H1 (cell line): ENCODE data around the gene CRAT. TPM values are rescaled to one million over a fixed set of nuclear protein-coding genes. Genes with fewer than 3 reads are reported as not detected.
A peak's percentile ranks its signal among the peaks of the same experiment; 100 is the strongest.

Experiments used
- CTCF ChIA-PET: fragments of 300-600 bp; sonication (Branson Sonifier 250); formaldehyde crosslinking; loops from one replicate; lab custom pipeline; 2021; ENCODE audit not compliant: partially characterized antibody; lab: Charles Lee
- POLR2A ChIA-PET: fragments of 300-600 bp; sonication (Branson Sonifier 250); formaldehyde crosslinking; loops from one replicate; lab custom pipeline; 2021; ENCODE audit warnings: inconsistent platforms; ENCODE audit not compliant: partially characterized antibody; lab: Charles Lee
- DNase-seq, 2 experiments: peaks; one replicate each; pipeline versions ENCODE4 v3.0.0 to v3.0.0-alpha.2; 2010 to 2022; ENCODE audit warnings: low spot score in 2 of 2, low read depth in 1 of 2, mixed read lengths in 1 of 2
- FAIRE-seq: peaks from 2 replicates; lab custom pipeline; 2011; peaks lifted over from hg19 to GRCh38; lab: Jason Lieb, UNC
- H2AFZ ChIP-seq: 2 replicates; pipeline ENCODE4 v1.8.1; 2012; ENCODE audit warnings: low read length, inconsistent platforms
- H2AK5ac ChIP-seq: 2 replicates; pipeline ENCODE4 v1.6.1; 2013; ENCODE audit warnings: low read depth, low read length
- H2BK120ac ChIP-seq: replicated peaks from 2 replicates; pipeline ENCODE3; 2013; ENCODE audit warnings: low read depth, low read length, inconsistent platforms
- H2BK12ac ChIP-seq: 2 replicates; pipeline ENCODE4 v1.6.1; 2013; ENCODE audit warnings: low read depth, low read length
- H2BK15ac ChIP-seq: 2 replicates; pipeline ENCODE4 v1.6.1; 2013; ENCODE audit warnings: low read length
- H2BK20ac ChIP-seq: 2 replicates; pipeline ENCODE4 v1.6.1; 2013; ENCODE audit warnings: low read length
- H2BK5ac ChIP-seq: 2 replicates; pipeline ENCODE4 v1.6.1; 2013; ENCODE audit warnings: low read depth, low read length
- H3K14ac ChIP-seq: 2 replicates; pipeline ENCODE4 v1.6.1; 2013; ENCODE audit warnings: inconsistent platforms; ENCODE audit not compliant: insufficient read length
- H3K18ac ChIP-seq: 2 replicates; pipeline ENCODE4 v1.6.1; 2013; ENCODE audit warnings: low read length; ENCODE audit errors: extremely low read depth
- H3K23ac ChIP-seq: 2 replicates; pipeline ENCODE4 v1.6.1; 2013; ENCODE audit warnings: inconsistent platforms; ENCODE audit not compliant: insufficient read length
- H3K23me2 ChIP-seq: 2 replicates; pipeline ENCODE4 v1.6.1; 2013; ENCODE audit warnings: low read depth, low read length
- H3K27ac ChIP-seq: 2 replicates; pipeline ENCODE4 v1.6.1; 2011; ENCODE audit warnings: low read depth, low read length, inconsistent platforms
- H3K27me3 ChIP-seq, 4 experiments: replicated peaks in 1 of 4; 1 replicate in 1 of 4; 2 replicates in 3 of 4; pipeline versions ENCODE4 v1.6.1 to v1.8.1; 2011 to 2013; ENCODE audit warnings: low read length in 3 of 4, mild to moderate bottlenecking in 3 of 4, inconsistent platforms in 2 of 4, mixed read lengths in 2 of 4, moderate library complexity in 1 of 4; ENCODE audit not compliant: control insufficient read depth in 3 of 4, insufficient read depth in 3 of 4; ENCODE audit errors: extremely low read depth in 1 of 4
- H3K36me3 ChIP-seq, 4 experiments: 2 replicates each; pipeline versions ENCODE4 v1.6.1 to v1.8.1; 2011 to 2013; ENCODE audit warnings: mild to moderate bottlenecking in 4 of 4, low read length in 3 of 4, moderate library complexity in 2 of 4, control low read depth in 1 of 4, inconsistent platforms in 1 of 4; ENCODE audit not compliant: insufficient read depth in 4 of 4, control insufficient read depth in 2 of 4
- H3K4ac ChIP-seq: replicated peaks from 2 replicates; pipeline ENCODE3; 2013; ENCODE audit warnings: low read length, low read depth, mixed read lengths, inconsistent platforms; ENCODE audit not compliant: insufficient read length
- H3K4me1 ChIP-seq, 4 experiments: replicated peaks in 1 of 4; 1 replicate in 1 of 4; 2 replicates in 3 of 4; pipeline versions ENCODE4 v1.6.1 to v1.8.1; 2011 to 2013; ENCODE audit warnings: low read length in 3 of 4, inconsistent platforms in 2 of 4, mixed read lengths in 1 of 4; ENCODE audit not compliant: insufficient read depth in 4 of 4, control insufficient read depth in 3 of 4
- H3K4me2 ChIP-seq, 2 experiments: 2 replicates each; pipeline versions ENCODE4 v1.6.1 to v1.8.1; 2011 to 2013; ENCODE audit warnings: low read depth in 2 of 2, low read length in 2 of 2, control low read depth in 1 of 2, inconsistent platforms in 1 of 2, mild to moderate bottlenecking in 1 of 2; ENCODE audit not compliant: insufficient read depth in 1 of 2
- H3K4me3 ChIP-seq, 4 experiments: fragments of 200-600, 300-600 bp in 1 of 4; sonication (generic), shearing (Covaris generic), sonication (Bioruptor Twin) in 1 of 4; 2 replicates each; pipeline versions ENCODE4 v1.5.1 to v1.8.1; 2011 to 2016; ENCODE audit warnings: low read length in 4 of 4, low read depth in 3 of 4, control low read depth in 2 of 4, inconsistent platforms in 2 of 4, mild to moderate bottlenecking in 2 of 4, mixed read lengths in 1 of 4, moderate library complexity in 1 of 4; ENCODE audit not compliant: insufficient read depth in 2 of 4; ENCODE audit errors: extremely low read depth in 1 of 4
- H3K56ac ChIP-seq: replicated peaks from 2 replicates; pipeline ENCODE3; 2013; ENCODE audit warnings: low read depth, mild to moderate bottlenecking, mixed read lengths, low read length, inconsistent platforms; ENCODE audit not compliant: insufficient read length
- H3K79me1 ChIP-seq: 2 replicates; pipeline ENCODE4 v1.6.1; 2013; ENCODE audit warnings: low read depth, low read length, control low read depth
- H3K79me2 ChIP-seq, 2 experiments: 2 replicates each; pipeline versions ENCODE4 v1.6.1 to v1.8.1; 2012 to 2013; ENCODE audit warnings: low read length in 2 of 2, mild to moderate bottlenecking in 2 of 2, inconsistent platforms in 1 of 2; ENCODE audit not compliant: insufficient read depth in 2 of 2, control insufficient read depth in 1 of 2
- H3K9ac ChIP-seq, 4 experiments: replicated peaks in 1 of 4; 1 replicate in 1 of 4; 2 replicates in 3 of 4; pipeline versions ENCODE4 v1.6.1 to v1.8.1; 2011 to 2013; ENCODE audit warnings: low read depth in 3 of 4, low read length in 3 of 4, control low read depth in 2 of 4, mild to moderate bottlenecking in 2 of 4, moderate library complexity in 2 of 4, inconsistent platforms in 1 of 4; ENCODE audit errors: extremely low read depth in 1 of 4
- H3K9me3 ChIP-seq, 2 experiments: 2 replicates each; pipeline versions ENCODE4 v1.6.1 to v1.8.1; 2012 to 2013; ENCODE audit warnings: mild to moderate bottlenecking in 2 of 2, moderate library complexity in 2 of 2, control low read depth in 1 of 2, inconsistent platforms in 1 of 2, low read depth in 1 of 2, low read length in 1 of 2, mixed read lengths in 1 of 2; ENCODE audit not compliant: insufficient read depth in 2 of 2
- H4K20me1 ChIP-seq, 2 experiments: replicated peaks in 1 of 2; 2 replicates each; pipeline versions ENCODE3 to v1.8.1; 2011 to 2013; ENCODE audit warnings: inconsistent platforms in 2 of 2, low read length in 2 of 2, mild to moderate bottlenecking in 1 of 2; ENCODE audit not compliant: insufficient read depth in 2 of 2, control insufficient read depth in 1 of 2
- H4K5ac ChIP-seq: 2 replicates; pipeline ENCODE4 v1.6.1; 2013; ENCODE audit warnings: low read length, low read depth, mixed read lengths, inconsistent platforms; ENCODE audit not compliant: insufficient read length
- H4K8ac ChIP-seq: 2 replicates; pipeline ENCODE4 v1.8.0; 2013; ENCODE audit warnings: mild to moderate bottlenecking, moderate library complexity, low read length, inconsistent platforms; ENCODE audit not compliant: insufficient read depth; ENCODE audit errors: extremely low read depth
- H4K91ac ChIP-seq: replicated peaks from 2 replicates; pipeline ENCODE3; 2013; ENCODE audit warnings: low read length, mixed read lengths, inconsistent platforms; ENCODE audit not compliant: insufficient read length
- CBX5 ChIP-seq: fragments of 300-800, 300-1000 bp; sonication (generic); IDR thresholded peaks from 2 replicates; pipeline ENCODE4 v1.7.1; 2016; ENCODE audit warnings: antibody characterized with exemption, low read length, low read depth
- CTBP2 ChIP-seq: IDR thresholded peaks from 2 replicates; pipeline ENCODE4 v1.7.0; 2011; ENCODE audit warnings: borderline replicate concordance, mild to moderate bottlenecking, moderate library complexity, mixed read lengths, low read length; ENCODE audit not compliant: insufficient read depth, insufficient read length
- KDM1A ChIP-seq: fragments of 200-600, 300-600 bp; sonication (generic); IDR thresholded peaks from 2 replicates; pipeline ENCODE4 v1.7.1; 2016; ENCODE audit warnings: mild to moderate bottlenecking, low read length, borderline replicate concordance
- NANOG ChIP-seq: IDR thresholded peaks from 2 replicates; pipeline ENCODE4 v1.6.1; 2011; ENCODE audit warnings: low read length, low read depth, mild to moderate bottlenecking, inconsistent platforms; ENCODE audit not compliant: insufficient read depth, poor library complexity, severe bottlenecking
- RXRA ChIP-seq: IDR thresholded peaks from 2 replicates; pipeline ENCODE4 v1.6.1; 2011; ENCODE audit warnings: low read depth, mild to moderate bottlenecking, low read length, moderate library complexity; ENCODE audit not compliant: insufficient read depth
- TAF7 ChIP-seq: optimal IDR thresholded peaks from 2 replicates; pipeline ENCODE3; 2011; ENCODE audit warnings: low read depth, mild to moderate bottlenecking, inconsistent platforms, low read length, moderate library complexity, borderline replicate concordance
- WGBS, 2 experiments: shearing (Covaris generic) in 1 of 2; methylation state at CpG; one replicate each; pipeline versions ENCODE4 v1.1.6 to v1.1.7; 2013 to 2015; ENCODE audit warnings: low lambda C conversion rate in 2 of 2, mixed read lengths in 2 of 2, inconsistent platforms in 1 of 2, low coverage in 1 of 2, missing lambda C conversion rate in 1 of 2; ENCODE audit not compliant: insufficient replicate concordance in 2 of 2, insufficient coverage in 1 of 2, insufficient read length in 1 of 2; ENCODE audit errors: extremely low coverage in 1 of 2, missing lambda C conversion rate in 1 of 2; 5-methylcytosine and 5-hydroxymethylcytosine counted together
- polyA plus RNA-seq, 7 experiments: library from polyadenylated mRNA; depleted of rRNA in 3 of 7; stranded (reverse) in 5 of 7; unstranded in 2 of 7; fragments of >200 nt in 5 of 7; fragments of 200-250 nt in 2 of 7; gene quantifications; 1 replicate in 5 of 7; 2 replicates in 1 of 7; 4 replicates in 1 of 7; pipeline versions ENCODE4 v1.2.1 to v1.2.3, GENCODE V29; 2011 to 2013; ENCODE audit warnings: missing spikeins in 2 of 7, mixed read lengths in 2 of 7
- total RNA-seq: library from RNA; stranded (reverse); fragmentation: NEBNext Ultra II Directional; extraction: Animal tissue kit (Norgen Biotek cat#: 25700); gene quantifications from 2 replicates; pipeline ENCODE4 v1.2.1, GENCODE V29; 2021

The CRAT gene
- total and polyA plus RNA-seq, 2 of the 8 experiments (the other 6 are each of a cell fraction or from before 2014, with no cell fraction given), result 8.2 to 17.3 TPM

- H3K23me2 ChIP-seq, result peaks cover 8% of the 10 kb centered on the region
- POLR2A ChIA-PET, result interaction anchor here (0.9 to 2.4 kb wide), 5 partner anchors 7 to 44 kb away, joined by 3 to 22 read pairs (median 4); partner anchors contain the start of gene MIGA2
- peaks cover 7 to 17% of the 10 kb centered on the region in 2 experiments for H4K20me1 ChIP-seq
- 0 out of 2 replicates have a peak overlapping the region, but pooled peaks have one; percentile 24 for H2BK5ac ChIP-seq
- peaks cover 0 to 9% (median 5%) of the 10 kb centered on the region in 4 experiments; a peak in 6 of 7 replicates for H3K4me1 ChIP-seq
- H3K9ac ChIP-seq, result peak overlapping the region; percentile 9 to 63 (median 47); a peak in 3 of 7 replicates
- H4K5ac ChIP-seq, result no peak overlapping the region
- H3K14ac ChIP-seq, result no peak overlapping the region
- no peaks in the 10 kb centered on the region for H3K27me3 ChIP-seq
- no peak overlapping the region for H4K91ac ChIP-seq
- H2BK120ac ChIP-seq, result no peak overlapping the region
- peaks cover 8 to 42% of the 10 kb centered on the region in 2 experiments; a peak in 3 of 4 replicates for H3K79me2 ChIP-seq
- TF ChIP-seq RXRA (no peak), CTBP2 (no peak), KDM1A (no peak), CBX5 (no peak), TAF7 (no peak), NANOG (no peak)
- TF ChIP-seq, all 59 proteins: peak for 0
- DNase-seq (no peak), FAIRE-seq (no peak)
- WGBS, 2 experiments, result 88% methylated on average over 13 of the region's 13 CpGs; no CpG with 5 or more reads in 1 of the 2 experiments
- H3K18ac ChIP-seq, result no peak overlapping the region
- peak overlapping the region; percentile 65 to 76 for H3K4me2 ChIP-seq
- H3K23ac ChIP-seq, result no peak overlapping the region
- no peak overlapping the region for H2BK15ac ChIP-seq
- H3K27ac ChIP-seq, result no peak overlapping the region
- no peak overlapping the region for H2AK5ac ChIP-seq
- H2BK12ac ChIP-seq, result 0 out of 2 replicates have a peak overlapping the region, but pooled peaks have one; percentile 39
- H3K4ac ChIP-seq, result no peak overlapping the region
- H3K79me1 ChIP-seq, result peaks cover 27% of the 10 kb centered on the region
- CTCF ChIA-PET, result interaction anchor here (0.6 to 1.8 kb wide), 3 partner anchors 18 to 545 kb away, joined by 4 read pairs; partner anchors contain the start of gene SH3GLB2
- H3K4me3 ChIP-seq, result peak overlapping the region; percentile 53 to 82 (median 73); a peak in 7 of 8 replicates
- no peak overlapping the region for H3K56ac ChIP-seq
- no peak overlapping the region for H2BK20ac ChIP-seq
- no peak overlapping the region for H2AFZ ChIP-seq
- H3K9me3 ChIP-seq, result no peaks in the 10 kb centered on the region
- peaks cover 0 to under 1% (median 0%) of the 10 kb centered on the region in 4 experiments; a peak in 2 of 8 replicates for H3K36me3 ChIP-seq
- no peak overlapping the region for H4K8ac ChIP-seq
Observed at GRCh38 chr9:129079829-129080228, 30.8 kb downstream of the CRAT start.
